DND-41 (cell line): ENCODE measurements around the gene ARHGEF4.

Source experiments
- EZH2 ChIP-seq: IDR thresholded peaks from 3 replicates; pipeline ENCODE4 v1.6.1; 2012; ENCODE audit warnings: borderline replicate concordance, low read depth, mild to moderate bottlenecking, moderate library complexity, low read length, inconsistent platforms; ENCODE audit not compliant: severe bottlenecking
- TF ChIP-seq, protein P1 (sequence below): IDR thresholded peaks from 2 replicates; pipeline ENCODE4 v1.5.1; 2012; ENCODE audit warnings: borderline replicate concordance, low read length, moderate library complexity, mild to moderate bottlenecking; ENCODE audit not compliant: poor library complexity, severe bottlenecking; ENCODE audit errors: extremely low read depth

DNA sequence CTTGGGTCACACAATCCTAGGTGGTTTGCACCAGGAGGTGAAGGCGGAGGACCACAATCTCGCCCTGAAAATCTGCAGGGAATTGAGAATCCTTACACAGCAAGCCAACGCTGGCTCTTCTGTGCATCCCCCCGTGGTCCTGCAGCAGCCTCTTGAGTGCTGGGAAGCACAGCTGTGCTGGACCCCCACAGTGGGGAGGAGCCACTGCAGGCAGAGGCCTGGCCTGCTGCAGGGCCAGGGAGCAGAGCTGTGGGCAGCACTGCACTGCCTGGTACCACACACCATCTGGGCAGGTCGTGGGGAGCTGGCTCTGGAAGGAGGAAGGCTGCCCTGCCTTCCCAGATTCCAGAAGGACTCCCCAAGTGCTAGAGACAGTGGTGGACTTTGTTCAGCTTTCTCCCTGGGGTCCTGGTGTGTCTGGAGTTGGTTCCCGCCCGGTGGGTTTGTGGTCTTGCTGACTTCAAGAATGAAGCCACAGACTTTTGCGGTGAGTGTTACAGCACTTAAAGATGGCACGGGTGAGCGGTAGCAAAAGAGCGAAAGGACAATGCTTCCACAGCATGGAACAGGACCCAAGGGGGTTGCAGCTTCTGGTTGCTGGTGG is 150.3 kb downstream of the ARHGEF4 start:
- TF ChIP-seq, protein P1, sequence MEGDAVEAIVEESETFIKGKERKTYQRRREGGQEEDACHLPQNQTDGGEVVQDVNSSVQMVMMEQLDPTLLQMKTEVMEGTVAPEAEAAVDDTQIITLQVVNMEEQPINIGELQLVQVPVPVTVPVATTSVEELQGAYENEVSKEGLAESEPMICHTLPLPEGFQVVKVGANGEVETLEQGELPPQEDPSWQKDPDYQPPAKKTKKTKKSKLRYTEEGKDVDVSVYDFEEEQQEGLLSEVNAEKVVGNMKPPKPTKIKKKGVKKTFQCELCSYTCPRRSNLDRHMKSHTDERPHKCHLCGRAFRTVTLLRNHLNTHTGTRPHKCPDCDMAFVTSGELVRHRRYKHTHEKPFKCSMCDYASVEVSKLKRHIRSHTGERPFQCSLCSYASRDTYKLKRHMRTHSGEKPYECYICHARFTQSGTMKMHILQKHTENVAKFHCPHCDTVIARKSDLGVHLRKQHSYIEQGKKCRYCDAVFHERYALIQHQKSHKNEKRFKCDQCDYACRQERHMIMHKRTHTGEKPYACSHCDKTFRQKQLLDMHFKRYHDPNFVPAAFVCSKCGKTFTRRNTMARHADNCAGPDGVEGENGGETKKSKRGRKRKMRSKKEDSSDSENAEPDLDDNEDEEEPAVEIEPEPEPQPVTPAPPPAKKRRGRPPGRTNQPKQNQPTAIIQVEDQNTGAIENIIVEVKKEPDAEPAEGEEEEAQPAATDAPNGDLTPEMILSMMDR, result no peak
- no peak for TF ChIP-seq EZH2
